WERI-Rb-1 (cell line): Measurements from ENCODE around the gene NSUN6.

Experiments
- DNase-seq: peaks from one replicate; pipeline ENCODE4 v3.0.0-alpha.2; 2020
- H3K27ac ChIP-seq: fragments of 250-450 bp; sonication (Bioruptor Pico); 2 replicates; pipeline ENCODE4 v1.5.1; 2020; ENCODE audit warnings: mild to moderate bottlenecking, moderate library complexity
- H3K27me3 ChIP-seq: fragments of 250-450 bp; sonication (Bioruptor Pico); 2 replicates; pipeline ENCODE4 v1.5.1; 2021; ENCODE audit warnings: mild to moderate bottlenecking, low read depth, moderate library complexity; ENCODE audit not compliant: insufficient read depth, severe bottlenecking
- H3K36me3 ChIP-seq: fragments of 250-450 bp; sonication (Bioruptor Pico); 2 replicates; pipeline ENCODE4 v1.5.1; 2020; ENCODE audit warnings: mild to moderate bottlenecking, moderate library complexity
- H3K4me3 ChIP-seq: 2 replicates; pipeline ENCODE4 v1.5.1; 2011; ENCODE audit warnings: low read depth, mild to moderate bottlenecking, control low read depth, low read length
- H3K9me3 ChIP-seq: fragments of 250-450 bp; sonication (Bioruptor Pico); 2 replicates; pipeline ENCODE4 v1.5.1; 2021; ENCODE audit warnings: mild to moderate bottlenecking, moderate library complexity; ENCODE audit not compliant: severe bottlenecking
- CTCF ChIP-seq: IDR thresholded peaks from 2 replicates; pipeline ENCODE4 v1.5.1; 2011; ENCODE audit warnings: low read depth, mild to moderate bottlenecking, control low read depth, inconsistent platforms, low read length

The NSUN6 gene

GRCh38 chr10:18556522-18557147 is 94.8 kb downstream of the NSUN6 start:
- no peak for TF ChIP-seq CTCF
- no peak for DNase-seq
- Histone ChIP-seq H3K36me3 (no peaks in the 10 kb centered on the region), H3K9me3 (no peaks in the 10 kb centered on the region), H3K27me3 (no peaks in the 10 kb centered on the region), H3K4me3 (no peak overlapping the region), H3K27ac (no peak overlapping the region)

GRCh38 chr10:18554479-18554878 is 96.9 kb downstream of the NSUN6 start:
- TF ChIP-seq CTCF, result no peak
- no peaks in the 10 kb centered on the region for H3K9me3 ChIP-seq
- DNase-seq, result no peak
- H3K4me3 ChIP-seq, result no peak overlapping the region
- H3K36me3 ChIP-seq, result no peaks in the 10 kb centered on the region
- H3K27ac ChIP-seq, result no peak overlapping the region
- no peaks in the 10 kb centered on the region for H3K27me3 ChIP-seq

- Histone ChIP-seq H3K27me3 (no peaks in the 10 kb centered on the region), H3K27ac (no peak overlapping the region), H3K36me3 (no peaks in the 10 kb centered on the region), H3K9me3 (no peaks in the 10 kb centered on the region), H3K4me3 (no peak overlapping the region)
- no peak for TF ChIP-seq CTCF
- DNase-seq, result no peak
Observed at GRCh38 chr10:18551473-18551872, 99.9 kb downstream of the NSUN6 start.

- no peak overlapping the region for H3K4me3 ChIP-seq
- no peak for DNase-seq
- H3K36me3 ChIP-seq, result no peaks in the 10 kb centered on the region
- H3K27ac ChIP-seq, result no peak overlapping the region
- TF ChIP-seq CTCF, result no peak
- no peaks in the 10 kb centered on the region for H3K27me3 ChIP-seq
- H3K9me3 ChIP-seq, result no peaks in the 10 kb centered on the region
Observed at GRCh38 chr10:18549105-18549504, 102.3 kb downstream of the NSUN6 start.

GRCh38 chr10:18545621-18546305 is 105.6 kb downstream of the NSUN6 start:
- DNase-seq, result no peak
- Histone ChIP-seq H3K27me3 (no peaks in the 10 kb centered on the region), H3K27ac (no peak overlapping the region), H3K4me3 (no peak overlapping the region), H3K36me3 (no peaks in the 10 kb centered on the region), H3K9me3 (no peaks in the 10 kb centered on the region)
- no peak for TF ChIP-seq CTCF
